OCI-LY3 (cell line): ENCODE data around the gene SPOUT1.

Source experiments
- H2AFZ ChIP-seq: fragments of 200-600, 300-600 bp; shearing (Covaris generic); 2 replicates; pipeline ENCODE4 v1.6.0; 2014; ENCODE audit warnings: antibody characterized with exemption, low read depth, low read length
- H3K27ac ChIP-seq: fragments of 200-600, 300-600 bp; sonication (generic); 2 replicates; pipeline ENCODE4 v1.5.1; 2014; ENCODE audit warnings: mild to moderate bottlenecking, low read length, moderate library complexity, mixed read lengths
- H3K27me3 ChIP-seq: fragments of 200-600, 300-600 bp; sonication (generic); 2 replicates; pipeline ENCODE4 v1.6.1; 2014; ENCODE audit warnings: low read depth, low read length, mixed read lengths
- H3K36me3 ChIP-seq: fragments of 200-600, 300-600 bp; sonication (generic); replicated peaks from 2 replicates; pipeline ENCODE3; 2014; ENCODE audit warnings: low read depth, low read length, mixed read lengths
- H3K4me1 ChIP-seq: fragments of 300-600, 200-600 bp; sonication (generic); 2 replicates; pipeline ENCODE4 v1.6.1; 2014; ENCODE audit warnings: low read length, mixed read lengths
- H3K4me2 ChIP-seq: fragments of 200-600, 300-600 bp; sonication (generic); 2 replicates; pipeline ENCODE4 v1.6.1; 2014; ENCODE audit warnings: low read length, mixed read lengths
- H3K4me3 ChIP-seq: fragments of 300-600, 200-600 bp; sonication (generic); 2 replicates; pipeline ENCODE4 v1.5.1; 2014; ENCODE audit warnings: antibody characterized with exemption, mild to moderate bottlenecking, low read length, moderate library complexity
- H3K79me2 ChIP-seq: fragments of 300-600, 200-600 bp; shearing (Covaris generic); 2 replicates; pipeline ENCODE4 v1.6.1; 2014; ENCODE audit warnings: mild to moderate bottlenecking, low read length, mixed read lengths
- H3K9ac ChIP-seq: fragments of 300-600, 200-600 bp; shearing (Covaris generic); 2 replicates; pipeline ENCODE4 v1.6.0; 2014; ENCODE audit warnings: mild to moderate bottlenecking, low read length, moderate library complexity
- H3K9me3 ChIP-seq: fragments of 200-600, 300-600 bp; shearing (Covaris generic); 2 replicates; pipeline ENCODE4 v1.6.1; 2014; ENCODE audit warnings: low read length, mixed read lengths; ENCODE audit not compliant: insufficient read depth
- H4K20me1 ChIP-seq: fragments of 200-600, 300-600 bp; sonication (generic); 2 replicates; pipeline ENCODE4 v1.6.1; 2016; ENCODE audit warnings: low read length, mixed read lengths; ENCODE audit not compliant: insufficient read depth
- CTCF ChIP-seq: fragments of 200-600, 300-600 bp; sonication (generic); IDR thresholded peaks from 2 replicates; pipeline ENCODE4 v1.5.1; 2014; ENCODE audit warnings: antibody characterized with exemption, low read length, low read depth
- EZH2phosphoT487 ChIP-seq: fragments of 200-600 bp; shearing (Covaris generic); IDR thresholded peaks from 2 replicates; pipeline ENCODE4 v1.6.1; 2018; ENCODE audit warnings: antibody characterized with exemption, mixed run types, low read depth

Gene SPOUT1

GRCh38 chr9:128824911-128825310, 4.7 kb downstream of the SPOUT1 start:
- no peaks in the 10 kb centered on the region for H3K9me3 ChIP-seq
- H3K4me3 ChIP-seq: no peak overlapping the region
- H3K27ac ChIP-seq: no peak overlapping the region
- H3K9ac ChIP-seq: no peak overlapping the region
- TF ChIP-seq CTCF (no peak), EZH2phosphoT487 (no peak)
- H2AFZ ChIP-seq: no peak overlapping the region
- H3K79me2 ChIP-seq: peaks cover 16% of the 10 kb centered on the region
- H3K4me2 ChIP-seq: no peak overlapping the region
- no peaks in the 10 kb centered on the region for H3K27me3 ChIP-seq
- H3K4me1 ChIP-seq: peaks cover 6% of the 10 kb centered on the region
- peaks cover 21% of the 10 kb centered on the region for H3K36me3 ChIP-seq
- no peaks in the 10 kb centered on the region for H4K20me1 ChIP-seq

- no peak overlapping the region for H3K9ac ChIP-seq
- no peak overlapping the region for H2AFZ ChIP-seq
- no peak for TF ChIP-seq CTCF
- TF ChIP-seq EZH2phosphoT487: no peak
- H3K79me2 ChIP-seq: peaks cover 10% of the 10 kb centered on the region
- peaks cover 6% of the 10 kb centered on the region for H3K4me1 ChIP-seq
- H4K20me1 ChIP-seq: no peaks in the 10 kb centered on the region
- H3K9me3 ChIP-seq: no peaks in the 10 kb centered on the region
- H3K27ac ChIP-seq: no peak overlapping the region
- H3K4me3 ChIP-seq: no peak overlapping the region
- no peaks in the 10 kb centered on the region for H3K27me3 ChIP-seq
- peaks cover 21% of the 10 kb centered on the region for H3K36me3 ChIP-seq
- no peak overlapping the region for H3K4me2 ChIP-seq
These were observed 5.6 kb downstream of the SPOUT1 start for GRCh38 chr9:128823903-128824406.

- Histone ChIP-seq H3K9ac (no peak overlapping the region), H3K36me3 (peaks cover 21% of the 10 kb centered on the region), H3K79me2 (peaks cover 5% of the 10 kb centered on the region), H3K4me3 (no peak overlapping the region), H3K4me1 (peaks cover under 1% of the 10 kb centered on the region), H3K9me3 (no peaks in the 10 kb centered on the region), H4K20me1 (no peaks in the 10 kb centered on the region), H2AFZ (no peak overlapping the region), H3K27ac (no peak overlapping the region), H3K4me2 (no peak overlapping the region), H3K27me3 (no peaks in the 10 kb centered on the region)
- TF ChIP-seq CTCF (no peak), EZH2phosphoT487 (no peak)
These were observed 6.2 kb downstream of the SPOUT1 start for GRCh38 chr9:128823362-128823902.

GRCh38 chr9:128822407-128823042, 7.1 kb downstream of the SPOUT1 start:
- Histone ChIP-seq H3K4me3 (no peak overlapping the region), H4K20me1 (no peaks in the 10 kb centered on the region), H3K9me3 (no peaks in the 10 kb centered on the region), H2AFZ (no peak overlapping the region), H3K27me3 (no peaks in the 10 kb centered on the region), H3K79me2 (no peaks in the 10 kb centered on the region), H3K4me2 (no peak overlapping the region), H3K9ac (no peak overlapping the region), H3K4me1 (no peaks in the 10 kb centered on the region), H3K36me3 (peaks cover 21% of the 10 kb centered on the region), H3K27ac (no peak overlapping the region)
- TF ChIP-seq EZH2phosphoT487 (no peak), CTCF (no peak)
